Activated naive CD8-positive, alpha-beta T cell (primary cell): ENCODE results near the gene TSNAXIP1.
A peak's percentile ranks its signal among the peaks of the same experiment; 100 is the strongest.

Experiments used
- H3K27ac Mint-ChIP-seq: one replicate; pipeline ENCODE4 v1.8.0; 2021; ENCODE audit warnings: mixed read lengths
- H3K27me3 Mint-ChIP-seq: one replicate; pipeline ENCODE4 v1.8.0; 2021; ENCODE audit warnings: mixed read lengths
- H3K36me3 Mint-ChIP-seq: one replicate; pipeline ENCODE4 v1.8.0; 2021; ENCODE audit warnings: mixed read lengths
- H3K4me1 Mint-ChIP-seq: one replicate; pipeline ENCODE4 v1.8.0; 2021; ENCODE audit warnings: low read depth, mixed read lengths
- H3K4me3 Mint-ChIP-seq: one replicate; pipeline ENCODE4 v1.8.0; 2021; ENCODE audit warnings: mild to moderate bottlenecking, mixed read lengths
- H3K9me3 Mint-ChIP-seq: one replicate; pipeline ENCODE4 v1.8.0; 2021; ENCODE audit warnings: low read depth, mixed read lengths

Gene TSNAXIP1

DNA sequence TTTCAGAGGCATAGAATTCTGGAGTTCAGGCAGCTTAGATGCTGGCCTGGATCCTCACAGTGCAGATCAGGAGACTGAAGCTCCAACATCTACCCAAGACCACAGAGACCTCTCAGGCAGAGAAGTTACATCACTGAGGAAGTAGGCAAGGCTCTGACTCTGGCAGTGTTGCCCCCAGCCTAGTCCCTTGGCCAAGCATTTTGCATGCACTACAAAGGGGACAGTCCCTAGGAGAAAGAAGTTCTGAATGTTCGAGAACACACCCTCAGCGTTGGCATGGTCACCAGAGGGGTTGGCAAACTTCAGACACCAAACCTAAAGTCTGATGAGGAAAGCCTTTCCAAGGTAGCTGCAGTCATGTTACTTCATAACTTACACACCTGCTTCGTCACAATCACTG, 2.8 kb upstream of the TSNAXIP1 start:
- peak overlapping the region; percentile 64 for H3K27ac Mint-ChIP-seq
- no peaks in the 10 kb centered on the region for H3K27me3 Mint-ChIP-seq
- peaks cover 54% of the 10 kb centered on the region for H3K4me1 Mint-ChIP-seq
- H3K4me3 Mint-ChIP-seq: peak overlapping the region; percentile 52
- no peaks in the 10 kb centered on the region for H3K9me3 Mint-ChIP-seq
- H3K36me3 Mint-ChIP-seq: peaks cover 9% of the 10 kb centered on the region

- H3K27ac Mint-ChIP-seq: peak overlapping the region; percentile 93
- peaks cover 49% of the 10 kb centered on the region for H3K4me1 Mint-ChIP-seq
- peak overlapping the region; percentile 91 for H3K4me3 Mint-ChIP-seq
- H3K9me3 Mint-ChIP-seq: no peaks in the 10 kb centered on the region
- peaks cover 9% of the 10 kb centered on the region for H3K36me3 Mint-ChIP-seq
- H3K27me3 Mint-ChIP-seq: no peaks in the 10 kb centered on the region
Measured at GRCh38 chr16:67804853-67805542, 1.7 kb upstream of the TSNAXIP1 start.

- Mint-ChIP-seq H3K27ac (peak overlapping the region; percentile 93), H3K4me1 (peaks cover 40% of the 10 kb centered on the region), H3K36me3 (peaks cover 9% of the 10 kb centered on the region), H3K27me3 (no peaks in the 10 kb centered on the region), H3K9me3 (no peaks in the 10 kb centered on the region), H3K4me3 (peak overlapping the region; percentile 91)
Measured at GRCh38 chr16:67805718-67806427, 816 bp upstream of the TSNAXIP1 start.

GRCh38 chr16:67807148-67807682, 526 bp downstream of the TSNAXIP1 start:
- H3K27me3 Mint-ChIP-seq: no peaks in the 10 kb centered on the region
- peak overlapping the region; percentile 91 for H3K4me3 Mint-ChIP-seq
- H3K4me1 Mint-ChIP-seq: peaks cover 27% of the 10 kb centered on the region
- peaks cover 9% of the 10 kb centered on the region for H3K36me3 Mint-ChIP-seq
- H3K27ac Mint-ChIP-seq: peak overlapping the region; percentile 93
- H3K9me3 Mint-ChIP-seq: no peaks in the 10 kb centered on the region

GRCh38 chr16:67811899-67812298, 5.2 kb downstream of the TSNAXIP1 start:
- Mint-ChIP-seq H3K27ac (no peak overlapping the region), H3K4me3 (no peak overlapping the region), H3K36me3 (no peaks in the 10 kb centered on the region), H3K4me1 (peaks cover 5% of the 10 kb centered on the region), H3K9me3 (no peaks in the 10 kb centered on the region), H3K27me3 (no peaks in the 10 kb centered on the region)

DNA sequence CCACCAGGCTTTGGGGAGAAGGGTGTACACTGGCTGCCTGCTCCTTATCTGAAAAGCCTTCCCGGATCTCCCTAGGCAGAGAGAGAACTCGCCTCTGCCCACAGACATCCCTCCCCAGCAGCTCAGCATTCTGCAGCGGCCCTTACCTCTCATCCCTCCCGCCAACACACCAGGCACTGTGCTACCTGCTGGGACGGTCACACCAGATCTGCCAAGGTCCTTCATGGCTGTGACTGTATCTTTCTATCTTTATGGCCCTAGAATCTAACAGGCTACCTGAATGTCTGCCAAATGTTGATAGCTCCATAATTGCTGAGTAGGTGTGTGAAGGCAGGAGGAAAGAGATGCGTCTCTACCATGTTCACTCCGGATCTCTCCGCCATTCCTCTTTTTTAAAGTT, 7.9 kb downstream of the TSNAXIP1 start:
- no peaks in the 10 kb centered on the region for H3K36me3 Mint-ChIP-seq
- H3K4me3 Mint-ChIP-seq: no peak overlapping the region
- H3K27me3 Mint-ChIP-seq: no peaks in the 10 kb centered on the region
- H3K9me3 Mint-ChIP-seq: no peaks in the 10 kb centered on the region
- H3K27ac Mint-ChIP-seq: no peak overlapping the region
- H3K4me1 Mint-ChIP-seq: peaks cover 5% of the 10 kb centered on the region

GRCh38 chr16:67820608-67821259, 14.0 kb downstream of the TSNAXIP1 start:
- Mint-ChIP-seq H3K27me3 (no peaks in the 10 kb centered on the region), H3K36me3 (no peaks in the 10 kb centered on the region), H3K9me3 (no peaks in the 10 kb centered on the region), H3K27ac (no peak overlapping the region), H3K4me1 (peaks cover 5% of the 10 kb centered on the region), H3K4me3 (no peak overlapping the region)

- Mint-ChIP-seq H3K9me3 (no peaks in the 10 kb centered on the region), H3K27me3 (no peaks in the 10 kb centered on the region), H3K27ac (no peak overlapping the region), H3K4me1 (no peaks in the 10 kb centered on the region), H3K4me3 (no peak overlapping the region), H3K36me3 (no peaks in the 10 kb centered on the region)
Measured at GRCh38 chr16:67822511-67822910, 15.8 kb downstream of the TSNAXIP1 start.

DNA sequence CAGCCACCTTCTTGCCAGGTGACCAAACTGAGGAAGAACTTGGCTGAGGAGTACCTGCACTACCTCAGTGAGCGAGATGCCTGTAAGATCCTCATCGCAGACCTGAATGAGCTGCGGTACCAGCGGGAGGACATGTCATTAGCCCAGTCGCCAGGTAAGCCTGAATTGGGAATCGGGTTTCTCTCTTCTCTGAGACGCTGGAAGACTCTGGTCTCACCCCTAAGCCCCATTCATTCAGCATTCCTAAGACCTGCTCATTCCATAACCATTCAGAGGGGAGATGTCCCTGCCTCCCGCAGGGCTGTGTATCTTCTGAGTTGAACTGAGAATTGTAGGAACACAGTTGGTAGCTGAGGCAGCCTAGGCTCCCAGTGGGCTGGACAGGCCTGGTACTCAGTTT, 18.4 kb downstream of the TSNAXIP1 start:
- no peaks in the 10 kb centered on the region for H3K27me3 Mint-ChIP-seq
- peaks cover 3% of the 10 kb centered on the region for H3K36me3 Mint-ChIP-seq

GRCh38 chr16:67825906-67826305, 19.2 kb downstream of the TSNAXIP1 start:
- Mint-ChIP-seq H3K4me3 (no peak overlapping the region), H3K4me1 (no peaks in the 10 kb centered on the region), H3K27me3 (no peaks in the 10 kb centered on the region), H3K9me3 (no peaks in the 10 kb centered on the region), H3K36me3 (peaks cover 3% of the 10 kb centered on the region), H3K27ac (no peak overlapping the region)

More for the DNA sequence above, 18.4 kb downstream of the TSNAXIP1 start:
- Mint-ChIP-seq H3K27ac (no peak overlapping the region), H3K4me1 (no peaks in the 10 kb centered on the region), H3K9me3 (no peaks in the 10 kb centered on the region), H3K4me3 (no peak overlapping the region)

GRCh38 chr16:67828651-67829050, 22.0 kb downstream of the TSNAXIP1 start:
- no peaks in the 10 kb centered on the region for H3K9me3 Mint-ChIP-seq
- H3K27me3 Mint-ChIP-seq: no peaks in the 10 kb centered on the region
- no peak overlapping the region for H3K4me3 Mint-ChIP-seq
- peaks cover 9% of the 10 kb centered on the region for H3K4me1 Mint-ChIP-seq
- H3K27ac Mint-ChIP-seq: no peak overlapping the region
- peaks cover 3% of the 10 kb centered on the region for H3K36me3 Mint-ChIP-seq

DNA sequence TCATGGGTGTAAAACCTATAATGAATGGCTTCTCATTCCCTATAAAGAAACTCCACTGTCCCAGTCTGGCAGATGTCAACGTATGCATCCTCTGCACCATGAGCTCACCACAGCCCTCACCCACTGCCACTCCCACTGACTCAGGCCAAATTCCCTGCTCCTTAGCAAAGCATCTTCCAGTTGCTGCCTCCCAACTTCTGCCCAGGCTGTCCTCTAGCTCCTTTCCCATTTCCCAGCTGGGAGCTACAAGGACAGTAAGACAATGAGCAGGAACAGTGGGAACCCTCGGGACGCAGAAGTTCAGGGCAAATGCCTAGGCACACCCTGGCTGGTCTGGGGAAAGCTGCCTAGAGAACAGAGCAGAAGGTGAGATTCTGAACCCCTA, 26.3 kb downstream of the TSNAXIP1 start:
- Mint-ChIP-seq H3K4me1 (peaks cover 15% of the 10 kb centered on the region), H3K27me3 (no peaks in the 10 kb centered on the region), H3K36me3 (peaks cover 3% of the 10 kb centered on the region), H3K9me3 (no peaks in the 10 kb centered on the region), H3K27ac (no peak overlapping the region), H3K4me3 (peak overlapping the region; percentile 88)

DNA sequence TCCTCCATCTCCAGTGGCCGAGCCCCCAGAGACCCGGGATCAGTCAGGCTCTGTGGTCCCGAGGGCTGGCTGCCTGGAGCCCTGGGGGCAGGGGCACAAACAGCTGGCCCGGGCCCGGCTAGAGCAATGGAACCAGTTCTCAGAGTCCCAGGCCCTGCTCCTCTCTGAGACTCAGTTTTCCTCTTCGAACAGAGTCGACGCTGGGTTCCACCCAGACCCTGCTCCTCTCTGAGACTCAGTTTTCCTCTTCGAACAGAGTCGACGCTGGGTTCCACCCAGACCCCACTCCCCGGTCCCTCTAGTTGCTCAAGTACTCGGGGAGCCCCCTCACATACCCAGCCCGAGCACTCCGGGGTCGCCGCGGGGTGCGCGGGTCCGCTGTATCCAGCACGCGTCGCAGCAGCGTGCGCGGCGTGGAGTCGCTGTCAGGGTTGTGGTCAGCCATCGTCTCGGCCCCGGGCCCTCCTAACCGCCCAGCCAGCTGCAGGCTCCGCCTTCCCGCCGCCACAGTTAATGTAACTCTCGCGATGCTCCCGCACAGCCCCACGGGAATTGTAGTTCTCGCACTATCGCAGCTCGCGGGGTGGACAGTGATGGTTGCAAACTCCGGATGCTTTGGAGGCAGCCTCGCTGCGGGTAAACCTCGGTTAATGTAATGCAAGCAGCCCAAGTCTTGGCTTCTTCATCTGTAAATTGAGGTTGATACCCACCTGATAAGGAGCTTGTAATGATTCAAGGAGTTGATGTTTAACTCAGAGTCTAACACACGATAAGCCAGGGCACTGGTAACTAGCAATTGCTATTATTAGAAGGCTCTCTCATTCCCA, 26.9 kb downstream of the TSNAXIP1 start:
- Mint-ChIP-seq H3K27me3 (no peaks in the 10 kb centered on the region), H3K27ac (peak overlapping the region; percentile 81), H3K36me3 (peaks cover 3% of the 10 kb centered on the region), H3K4me3 (peak overlapping the region; percentile 88), H3K4me1 (peaks cover 15% of the 10 kb centered on the region), H3K9me3 (no peaks in the 10 kb centered on the region)

- Mint-ChIP-seq H3K4me3 (peak overlapping the region; percentile 88), H3K36me3 (peaks cover 3% of the 10 kb centered on the region), H3K27me3 (no peaks in the 10 kb centered on the region), H3K4me1 (peaks cover 15% of the 10 kb centered on the region), H3K9me3 (no peaks in the 10 kb centered on the region), H3K27ac (peak overlapping the region; percentile 81)
Measured at GRCh38 chr16:67834242-67834614, 27.5 kb downstream of the TSNAXIP1 start.
